Activated gamma-delta T cell treated with Interleukin-2 at 50 U/mL for 16 hours (primary cell): Measurements from ENCODE around the gene APC2.

Source experiments
- DNase-seq: peaks from one replicate; pipeline ENCODE4 v3.0.0-alpha.2; 2020

Gene APC2

GRCh38 chr19:1447504-1447903 is 2.4 kb upstream of the APC2 start:
- DNase-seq, result no peak

GRCh38 chr19:1447944-1448343 is 2.0 kb upstream of the APC2 start:
- DNase-seq, result no peak

- DNase-seq, result no peak
These were observed 1.1 kb downstream of the APC2 start for GRCh38 chr19:1450735-1451731.

- no peak for DNase-seq
These were observed 2.2 kb downstream of the APC2 start for GRCh38 chr19:1451916-1452801.

GRCh38 chr19:1452802-1453524 is 3.0 kb downstream of the APC2 start:
- DNase-seq, result no peak

GRCh38 chr19:1453525-1454364 is 3.8 kb downstream of the APC2 start:
- no peak for DNase-seq

- DNase-seq, result no peak
These were observed 5.0 kb downstream of the APC2 start for GRCh38 chr19:1455002-1455335.

- peak; percentile 30 for DNase-seq
These were observed 5.6 kb downstream of the APC2 start for GRCh38 chr19:1455336-1456120.

GRCh38 chr19:1456121-1456900 is 6.4 kb downstream of the APC2 start:
- no peak for DNase-seq

- no peak for DNase-seq
These were observed 7.3 kb downstream of the APC2 start for GRCh38 chr19:1457031-1457739.

GRCh38 chr19:1457892-1458291 is 8.0 kb downstream of the APC2 start:
- no peak for DNase-seq

GRCh38 chr19:1459479-1459878 is 9.6 kb downstream of the APC2 start:
- DNase-seq, result no peak

- DNase-seq, result no peak
These were observed 10.4 kb downstream of the APC2 start for GRCh38 chr19:1460033-1460995.

- DNase-seq, result no peak
These were observed 11.9 kb downstream of the APC2 start for GRCh38 chr19:1461862-1462261.

- no peak for DNase-seq
These were observed 15.5 kb downstream of the APC2 start for GRCh38 chr19:1465191-1466016.

GRCh38 chr19:1466018-1466460 is 16.1 kb downstream of the APC2 start:
- no peak for DNase-seq

- DNase-seq, result no peak
These were observed 16.7 kb downstream of the APC2 start for GRCh38 chr19:1466461-1467214.
